HG03175 (cell line): Measurements from ENCODE around the gene VSTM2B.

Source experiments
- ATAC-seq: cut with Tn5 transposase; IDR thresholded peaks from one replicate; pipeline ENCODE4 v1.9.1; 2021; ENCODE audit warnings: mild to moderate bottlenecking, moderate library complexity; ENCODE audit not compliant: unreplicated experiment

Gene VSTM2B

GRCh38 chr19:29587059-29587458 is 61.3 kb downstream of the VSTM2B start:
- no peak for ATAC-seq

- ATAC-seq: peak; percentile 77
Observed at GRCh38 chr19:29587518-29587986, 61.8 kb downstream of the VSTM2B start.

GRCh38 chr19:29588095-29588494 is 62.3 kb downstream of the VSTM2B start:
- ATAC-seq: no peak

- ATAC-seq: no peak
Observed at GRCh38 chr19:29590278-29590677, 64.5 kb downstream of the VSTM2B start.

GRCh38 chr19:29591670-29592069 is 65.9 kb downstream of the VSTM2B start:
- no peak for ATAC-seq

- no peak for ATAC-seq
Observed at GRCh38 chr19:29593869-29594268, 68.1 kb downstream of the VSTM2B start.

- no peak for ATAC-seq
Observed at GRCh38 chr19:29596080-29596727, 70.4 kb downstream of the VSTM2B start.

- no peak for ATAC-seq
Observed at GRCh38 chr19:29596885-29597525, 71.2 kb downstream of the VSTM2B start.

GRCh38 chr19:29598036-29598435 is 72.2 kb downstream of the VSTM2B start:
- no peak for ATAC-seq

GRCh38 chr19:29598496-29598895 is 72.7 kb downstream of the VSTM2B start:
- ATAC-seq: no peak

GRCh38 chr19:29603308-29603707 is 77.5 kb downstream of the VSTM2B start:
- ATAC-seq: no peak

GRCh38 chr19:29605653-29606419 is 80.0 kb downstream of the VSTM2B start, which contains the start of gene POP4:
TSS of gene POP4 (plus strand) at chr19:29606283. CDS start at chr19:29606319, 36 bp downstream.
- peak; percentile 62 for ATAC-seq

- ATAC-seq: peak; percentile 15
Observed at GRCh38 chr19:29606420-29606747, 80.6 kb downstream of the VSTM2B start.

- no peak for ATAC-seq
Observed at GRCh38 chr19:29609636-29610035, 83.8 kb downstream of the VSTM2B start.

- no peak for ATAC-seq
Observed at GRCh38 chr19:29610213-29610573, 84.4 kb downstream of the VSTM2B start.

GRCh38 chr19:29610574-29611271 is 84.9 kb downstream of the VSTM2B start:
- peak; percentile 76 for ATAC-seq

GRCh38 chr19:29612121-29612520 is 86.3 kb downstream of the VSTM2B start:
- ATAC-seq: no peak

GRCh38 chr19:29612801-29613595 is 87.2 kb downstream of the VSTM2B start:
- no peak for ATAC-seq

- no peak for ATAC-seq
Observed at GRCh38 chr19:29614046-29614445, 88.3 kb downstream of the VSTM2B start.
